ENCODE measurements around the gene CD247. TPM values are rescaled to one million over a fixed set of nuclear protein-coding genes. Genes with fewer than 3 reads are reported as not detected.
A peak's percentile ranks its signal among the peaks of the same experiment; 100 is the strongest.

Gene CD247
- total and polyA plus RNA-seq, 2 experiments from 2014 or later, result not detected

- DNase-seq (ENCODE audit: low spot score), result no peak
- Histone ChIP-seq H3K9me3 (ENCODE audit: low read depth) (no peaks in the 10 kb centered on the region), H3K4me2 (no peak overlapping the region), H3K79me2 (no peaks in the 10 kb centered on the region), H3K36me3 (replicated peaks; ENCODE audit: insufficient read depth, low read depth) (no peaks in the 10 kb centered on the region), H2AFZ (no peak overlapping the region), H3K27me3 (no peaks in the 10 kb centered on the region), H3K4me1 (ENCODE audit: insufficient read depth) (peaks cover 5% of the 10 kb centered on the region), H3K4me3 (no peak overlapping the region), H4K20me1 (ENCODE audit: insufficient read depth, poor library complexity, severe bottlenecking) (no peaks in the 10 kb centered on the region), H3K9me2 (replicated peaks; ENCODE audit: insufficient read depth) (no peaks in the 10 kb centered on the region), H3K27ac (no peak overlapping the region)
- WGBS (ENCODE audit: low lambda C conversion rate, missing lambda C conversion rate), result 96% methylated on average over 3 of the region's 3 CpGs
- TF ChIP-seq EZH2 (IDR thresholded peaks at IDR 0.05; ENCODE audit: borderline replicate concordance) (no peak), EZH2phosphoT487 (IDR thresholded peaks at IDR 0.05; ENCODE audit: low read depth, severe bottlenecking, unreplicated experiment) (no peak), CTCF (IDR thresholded peaks at IDR 0.05; ENCODE audit: poor library complexity) (no peak)
These were observed 2.9 kb downstream of the CD247 start for GRCh38 chr1:167515461-167515860.

- TF ChIP-seq EZH2 (IDR thresholded peaks at IDR 0.05; ENCODE audit: borderline replicate concordance) (no peak), CTCF (IDR thresholded peaks at IDR 0.05; ENCODE audit: poor library complexity) (no peak), EZH2phosphoT487 (IDR thresholded peaks at IDR 0.05; ENCODE audit: low read depth, severe bottlenecking, unreplicated experiment) (no peak)
- no peaks in the 10 kb centered on the region for H3K9me3 ChIP-seq (ENCODE audit: low read depth)
- no peaks in the 10 kb centered on the region for H3K36me3 ChIP-seq (replicated peaks; ENCODE audit: insufficient read depth, low read depth)
- H3K27ac ChIP-seq, result no peak overlapping the region
- no peaks in the 10 kb centered on the region for H4K20me1 ChIP-seq (ENCODE audit: insufficient read depth, poor library complexity, severe bottlenecking)
- 94% methylated on average over 9 of the region's 9 CpGs for WGBS (ENCODE audit: low lambda C conversion rate, missing lambda C conversion rate)
- no peaks in the 10 kb centered on the region for H3K79me2 ChIP-seq
- no peak overlapping the region for H3K4me3 ChIP-seq
- no peak overlapping the region for H3K4me2 ChIP-seq
- H2AFZ ChIP-seq, result no peak overlapping the region
- H3K4me1 ChIP-seq (ENCODE audit: insufficient read depth), result peaks cover 5% of the 10 kb centered on the region
- no peak for DNase-seq (ENCODE audit: low spot score)
- H3K9me2 ChIP-seq (replicated peaks; ENCODE audit: insufficient read depth), result no peaks in the 10 kb centered on the region
- no peaks in the 10 kb centered on the region for H3K27me3 ChIP-seq
These were observed 4.0 kb downstream of the CD247 start for GRCh38 chr1:167514288-167514687.

GRCh38 chr1:167512046-167512654 lies 6.2 kb downstream of the CD247 start:
- no peaks in the 10 kb centered on the region for H4K20me1 ChIP-seq (ENCODE audit: insufficient read depth, poor library complexity, severe bottlenecking)
- no peak overlapping the region for H2AFZ ChIP-seq
- no peak for DNase-seq (ENCODE audit: low spot score)
- no peaks in the 10 kb centered on the region for H3K27me3 ChIP-seq
- H3K4me2 ChIP-seq, result peak overlapping the region; percentile 63
- no peak overlapping the region for H3K4me3 ChIP-seq
- H3K4me1 ChIP-seq (ENCODE audit: insufficient read depth), result peaks cover 5% of the 10 kb centered on the region
- H3K79me2 ChIP-seq, result no peaks in the 10 kb centered on the region
- WGBS (ENCODE audit: low lambda C conversion rate, missing lambda C conversion rate), result 38% methylated on average over 7 of the region's 7 CpGs
- H3K27ac ChIP-seq, result no peak overlapping the region
- no peaks in the 10 kb centered on the region for H3K9me2 ChIP-seq (replicated peaks; ENCODE audit: insufficient read depth)
- H3K36me3 ChIP-seq (replicated peaks; ENCODE audit: insufficient read depth, low read depth), result no peaks in the 10 kb centered on the region
- H3K9me3 ChIP-seq (ENCODE audit: low read depth), result no peaks in the 10 kb centered on the region
- TF ChIP-seq CTCF (IDR thresholded peaks at IDR 0.05; ENCODE audit: poor library complexity) (no peak), EZH2 (IDR thresholded peaks at IDR 0.05; ENCODE audit: borderline replicate concordance) (no peak), EZH2phosphoT487 (IDR thresholded peaks at IDR 0.05; ENCODE audit: low read depth, severe bottlenecking, unreplicated experiment) (no peak)
